Measurements from ENCODE around the gene MYH7B. TPM values are rescaled to one million over a fixed set of nuclear protein-coding genes. Genes with fewer than 3 reads are reported as not detected.

The MYH7B gene
- total RNA-seq, 1 experiment from 2014 or later: 0.74 TPM

- no peaks in the 10 kb centered on the region for H3K79me2 ChIP-seq (ENCODE audit: insufficient read depth, low read length)
- intact Hi-C loops (cut with micrococcal nuclease): no loop called here
- H3K4me1 ChIP-seq (ENCODE audit: control insufficient read depth in 1 of 2, insufficient read depth in 2 of 2, low read length in 2 of 2): no peaks in the 10 kb centered on the region
- H4K20me1 ChIP-seq (ENCODE audit: insufficient read depth): no peaks in the 10 kb centered on the region
- ChIA-PET RAD21 (ENCODE audit: low non-redundant PET in 1 of 2, low total read pairs in 2 of 2, uncharacterized antibody in 2 of 2, unreplicated experiment in 2 of 2) (no interaction called here), CTCF (no interaction called here), POLR2A (no interaction called here)
- H3K9me3 ChIP-seq (ENCODE audit: control insufficient read depth in 1 of 2, insufficient read depth in 1 of 2, low read depth in 1 of 2, low read length in 2 of 2): no peaks in the 10 kb centered on the region
- no peak overlapping the region for H3K27ac ChIP-seq (ENCODE audit: low read depth, low read length)
- no peaks in the 10 kb centered on the region for H3K27me3 ChIP-seq (ENCODE audit: insufficient read depth, low read length)
- H3K4me3 ChIP-seq (replicated peaks in 1 of 2; ENCODE audit: low read depth in 1 of 2, low read length in 2 of 2): no peak overlapping the region
- no peak overlapping the region for H2AFZ ChIP-seq (ENCODE audit: low read depth, low read length, poor library complexity, severe bottlenecking)
- BruUV-seq (replicated peaks): no TSS peak
- TF ChIP-seq ZNF274 (IDR thresholded peaks at IDR 0.05; ENCODE audit: low read depth, low read length): no peak
- TF ChIP-seq FOSL1 (IDR thresholded peaks at IDR 0.05; ENCODE audit: low read depth): no peak
- TF ChIP-seq ZBTB33 (IDR thresholded peaks at IDR 0.05; ENCODE audit: extremely low read depth, insufficient replicate concordance, low read length): no peak
- no peak for TF ChIP-seq SIN3A (IDR thresholded peaks at IDR 0.05; ENCODE audit: low read depth)
- TF ChIP-seq POLR2AphosphoS5 (IDR thresholded peaks at IDR 0.05; ENCODE audit: low read depth, low read length): no peak
- no peak for TF ChIP-seq ZFX (IDR thresholded peaks at IDR 0.05)
- TF ChIP-seq SP1 (IDR thresholded peaks at IDR 0.05; ENCODE audit: low read depth): no peak
- TF ChIP-seq ELF1 (IDR thresholded peaks at IDR 0.05; ENCODE audit: borderline replicate concordance, low read depth): no peak
- TF ChIP-seq CEBPB (IDR thresholded peaks at IDR 0.05; ENCODE audit: low read depth): no peak
- no peaks in the 10 kb centered on the region for H3K36me3 ChIP-seq (ENCODE audit: control insufficient read depth in 1 of 2, insufficient read depth in 2 of 2, low read length in 2 of 2)
- no peak overlapping the region for H3K4me2 ChIP-seq (ENCODE audit: low read length)
- DNase-seq (ENCODE audit: low read depth, low spot score): no peak
- H3K9me2 ChIP-seq (ENCODE audit: insufficient read depth): no peaks in the 10 kb centered on the region
- no peak for ATAC-seq
- H3K9ac ChIP-seq (ENCODE audit: low read length): no peak overlapping the region
Observed at GRCh38 chr20:34968042-34968775, 12.5 kb downstream of the MYH7B start.
